ENCODE data around the gene IHH. TPM values are rescaled to one million over a fixed set of nuclear protein-coding genes. Genes with fewer than 3 reads are reported as not detected.

Gene IHH
- total RNA-seq, 4 donors from 2014 or later: 0.38 TPM; not detected in 3

- no peak for TF ChIP-seq POLR2A (IDR thresholded peaks at IDR 0.05)
- TF ChIP-seq, protein P1, sequence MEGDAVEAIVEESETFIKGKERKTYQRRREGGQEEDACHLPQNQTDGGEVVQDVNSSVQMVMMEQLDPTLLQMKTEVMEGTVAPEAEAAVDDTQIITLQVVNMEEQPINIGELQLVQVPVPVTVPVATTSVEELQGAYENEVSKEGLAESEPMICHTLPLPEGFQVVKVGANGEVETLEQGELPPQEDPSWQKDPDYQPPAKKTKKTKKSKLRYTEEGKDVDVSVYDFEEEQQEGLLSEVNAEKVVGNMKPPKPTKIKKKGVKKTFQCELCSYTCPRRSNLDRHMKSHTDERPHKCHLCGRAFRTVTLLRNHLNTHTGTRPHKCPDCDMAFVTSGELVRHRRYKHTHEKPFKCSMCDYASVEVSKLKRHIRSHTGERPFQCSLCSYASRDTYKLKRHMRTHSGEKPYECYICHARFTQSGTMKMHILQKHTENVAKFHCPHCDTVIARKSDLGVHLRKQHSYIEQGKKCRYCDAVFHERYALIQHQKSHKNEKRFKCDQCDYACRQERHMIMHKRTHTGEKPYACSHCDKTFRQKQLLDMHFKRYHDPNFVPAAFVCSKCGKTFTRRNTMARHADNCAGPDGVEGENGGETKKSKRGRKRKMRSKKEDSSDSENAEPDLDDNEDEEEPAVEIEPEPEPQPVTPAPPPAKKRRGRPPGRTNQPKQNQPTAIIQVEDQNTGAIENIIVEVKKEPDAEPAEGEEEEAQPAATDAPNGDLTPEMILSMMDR (IDR thresholded peaks at IDR 0.05): peak in 4 of 6 experiments; percentile 12 to 58 (median 23)
- no peaks in the 10 kb centered on the region for H3K36me3 ChIP-seq
- H3K27ac ChIP-seq: no peak overlapping the region
- no peaks in the 10 kb centered on the region for H3K4me1 ChIP-seq
- 13 to 27% methylated on average over 3 to 6 of the region's 6 CpGs for WGBS, 2 donors
- H3K27me3 ChIP-seq: peaks cover 0 to 88% (median 0%) of the 10 kb centered on the region in 4 donors
- no peak for DNase-seq
- intact Hi-C loops (cut with DNase I): no loop called here
- H3K9me3 ChIP-seq: no peaks in the 10 kb centered on the region
- H3K4me3 ChIP-seq: no peak overlapping the region
Observed at GRCh38 chr2:219010162-219010756, 50.5 kb downstream of the IHH start.

DNA sequence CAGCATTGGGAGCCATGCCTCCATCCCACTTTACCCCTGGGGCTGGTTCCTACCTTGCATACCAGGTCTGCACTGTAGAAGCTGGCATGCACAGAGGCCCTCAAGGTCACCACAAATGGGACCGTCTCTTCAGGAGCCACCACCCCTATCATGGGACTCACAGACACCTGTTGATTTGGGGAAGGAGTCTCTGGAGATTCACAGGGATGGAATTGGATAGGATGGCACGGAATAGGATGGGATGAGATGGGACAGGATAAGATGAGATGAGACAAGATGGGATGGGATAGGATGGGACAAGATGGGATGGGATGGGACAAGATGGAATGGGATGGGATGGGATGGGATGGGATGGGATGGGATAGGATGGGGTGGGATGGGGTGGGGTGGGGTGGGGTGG, 51.4 kb downstream of the IHH start:
- Histone ChIP-seq H3K4me1 (no peaks in the 10 kb centered on the region), H3K9me3 (no peaks in the 10 kb centered on the region), H3K27ac (no peak overlapping the region), H3K4me3 (no peak overlapping the region), H3K36me3 (no peaks in the 10 kb centered on the region), H3K27me3 (peaks cover 0 to 89% (median 0%) of the 10 kb centered on the region in 4 donors)
- 50 to 72% methylated on average over 1 to 2 of the region's 2 CpGs for WGBS, 2 donors
- intact Hi-C loops (cut with DNase I): no loop called here
- TF ChIP-seq POLR2A (IDR thresholded peaks at IDR 0.05): no peak
- TF ChIP-seq, protein P1 (IDR thresholded peaks at IDR 0.05): no peak
- no peak for DNase-seq

Small RNAs within 50 kb of the gene (small RNA-seq; reads per million reads assigned to genes)
- 0 reads per million in 4 donors for gene MIR3131
- 0 to 0.14 (median 0) reads per million in 4 donors for gene RN7SL764P

Other genes with a start within 250 kb of the IHH start
- gene PRKAG3, start 229.1 kb downstream of the IHH start, total RNA-seq: not detected
- gene WNT6, start 201.1 kb downstream of the IHH start, total RNA-seq: under 1 TPM in 2 of 4 donors, not detected in 2; 0.73 to 0.76 TPM
- gene WNT10A, start 180.1 kb downstream of the IHH start, total RNA-seq: 10 to 100 TPM in 2 of 4 donors, 1 to 10 TPM in 2; 8.0 to 19.1 (median 11.9) TPM
- not detected for gene CDK5R2, start 101.3 kb downstream of the IHH start, total RNA-seq
- gene FEV, start 75.7 kb downstream of the IHH start, total RNA-seq: 1 to 10 TPM in 1 of 4 donors, not detected in 3; 2.1 TPM
- not detected for gene CRYBA2, start 67.5 kb downstream of the IHH start, total RNA-seq
- gene CFAP65, start 19.4 kb downstream of the IHH start, total RNA-seq: under 1 TPM in 1 of 4 donors, not detected in 3; 0.19 TPM
- 10 to 100 TPM in 2 of 4 donors, 1 to 10 TPM in 2; 6.3 to 14.3 (median 9.7) TPM for gene NHEJ1, start 99.9 kb upstream of the IHH start, total RNA-seq
- 1 to 10 TPM in 2 of 4 donors, under 1 TPM in 2; 0.82 to 1.7 (median 1.3) TPM for gene SLC23A3, start 109.1 kb upstream of the IHH start, total RNA-seq
- gene CNPPD1, start 116.0 kb upstream of the IHH start, total RNA-seq: 10 to 100 TPM; 35.3 to 49.8 (median 42.0) TPM
- gene RETREG2, start 117.4 kb upstream of the IHH start, total RNA-seq: 10 to 100 TPM; 31.0 to 58.7 (median 41.8) TPM
- 10 to 100 TPM; 34.6 to 49.9 (median 43.6) TPM for gene ZFAND2B, start 145.9 kb upstream of the IHH start, total RNA-seq
- gene ABCB6, start 158.0 kb upstream of the IHH start, total RNA-seq: 10 to 100 TPM; 22.1 to 45.3 (median 31.6) TPM
- gene ATG9A, start 168.7 kb upstream of the IHH start, total RNA-seq: 10 to 100 TPM; 37.8 to 55.1 (median 45.2) TPM
- 10 to 100 TPM; 10.2 to 54.9 (median 27.6) TPM for gene ANKZF1, start 168.9 kb upstream of the IHH start, total RNA-seq
- gene GLB1L, start 184.5 kb upstream of the IHH start, total RNA-seq: 1 to 10 TPM; 1.2 to 2.3 (median 1.7) TPM
- 10 to 100 TPM in 3 of 4 donors, 1 to 10 TPM in 1; 8.6 to 27.4 (median 19.3) TPM for gene STK16, start 184.6 kb upstream of the IHH start, total RNA-seq
- gene TUBA4B, start 192.3 kb upstream of the IHH start, total RNA-seq: not detected
- gene TUBA4A, start 193.0 kb upstream of the IHH start, total RNA-seq: 100 to 1,000 TPM; 104 to 258 (median 169) TPM
- 10 to 100 TPM; 30.3 to 72.6 (median 35.1) TPM for gene DNAJB2, start 218.4 kb upstream of the IHH start, total RNA-seq
- not detected for gene PTPRN, start 248.5 kb upstream of the IHH start, total RNA-seq

All from esophagus squamous epithelium (tissue), 5 donors.